Measurements from ENCODE around the gene ADAMTSL1.
"Not testable (repeated sequence)": the region's sequence is repeated elsewhere in the genome, so short reads cannot be mapped to it uniquely, and the experiment has no call there.

The ADAMTSL1 gene

GRCh38 chr9:18920141-18921084, 446.5 kb downstream of the ADAMTSL1 start:
- no peak for DNase-seq

- DNase-seq: no peak
Observed at GRCh38 chr9:18921366-18922075, 447.6 kb downstream of the ADAMTSL1 start.

- DNase-seq: no peak
Observed at GRCh38 chr9:18922161-18922885, 448.4 kb downstream of the ADAMTSL1 start.

- DNase-seq: no peak
Observed at GRCh38 chr9:18923167-18923566, 449.2 kb downstream of the ADAMTSL1 start.

GRCh38 chr9:18923671-18924430, 449.9 kb downstream of the ADAMTSL1 start:
- no peak for DNase-seq

GRCh38 chr9:18925880-18926279, 451.9 kb downstream of the ADAMTSL1 start:
- DNase-seq: no peak

- no peak for DNase-seq
Observed at GRCh38 chr9:18926513-18926912, 452.6 kb downstream of the ADAMTSL1 start.

- no peak for DNase-seq
Observed at GRCh38 chr9:18928711-18929110, 454.8 kb downstream of the ADAMTSL1 start.

GRCh38 chr9:18930611-18931010, 456.7 kb downstream of the ADAMTSL1 start:
- not testable (repeated sequence) for DNase-seq

- DNase-seq: no peak
Observed at GRCh38 chr9:18935541-18935940, 461.6 kb downstream of the ADAMTSL1 start.

- no peak for DNase-seq
Observed at GRCh38 chr9:18936094-18936871, 462.3 kb downstream of the ADAMTSL1 start.

GRCh38 chr9:18939943-18940342, 466.0 kb downstream of the ADAMTSL1 start:
- DNase-seq: no peak

- DNase-seq: no peak
Observed at GRCh38 chr9:18941060-18941740, 467.2 kb downstream of the ADAMTSL1 start.

GRCh38 chr9:18942801-18943200, 468.8 kb downstream of the ADAMTSL1 start:
- DNase-seq: no peak

GRCh38 chr9:18947892-18948339, 474.0 kb downstream of the ADAMTSL1 start:
- no peak for DNase-seq

- no peak for DNase-seq
Observed at GRCh38 chr9:18951936-18952335, 478.0 kb downstream of the ADAMTSL1 start.

- DNase-seq: no peak
Observed at GRCh38 chr9:18955626-18956025, 481.7 kb downstream of the ADAMTSL1 start.
